ENCODE measurements around the gene SPATA13. TPM values are rescaled to one million over a fixed set of nuclear protein-coding genes. Genes with fewer than 3 reads are reported as not detected.

SPATA13 gene
- total RNA-seq, 1 experiment from 2014 or later, result 4.4 TPM

DNA sequence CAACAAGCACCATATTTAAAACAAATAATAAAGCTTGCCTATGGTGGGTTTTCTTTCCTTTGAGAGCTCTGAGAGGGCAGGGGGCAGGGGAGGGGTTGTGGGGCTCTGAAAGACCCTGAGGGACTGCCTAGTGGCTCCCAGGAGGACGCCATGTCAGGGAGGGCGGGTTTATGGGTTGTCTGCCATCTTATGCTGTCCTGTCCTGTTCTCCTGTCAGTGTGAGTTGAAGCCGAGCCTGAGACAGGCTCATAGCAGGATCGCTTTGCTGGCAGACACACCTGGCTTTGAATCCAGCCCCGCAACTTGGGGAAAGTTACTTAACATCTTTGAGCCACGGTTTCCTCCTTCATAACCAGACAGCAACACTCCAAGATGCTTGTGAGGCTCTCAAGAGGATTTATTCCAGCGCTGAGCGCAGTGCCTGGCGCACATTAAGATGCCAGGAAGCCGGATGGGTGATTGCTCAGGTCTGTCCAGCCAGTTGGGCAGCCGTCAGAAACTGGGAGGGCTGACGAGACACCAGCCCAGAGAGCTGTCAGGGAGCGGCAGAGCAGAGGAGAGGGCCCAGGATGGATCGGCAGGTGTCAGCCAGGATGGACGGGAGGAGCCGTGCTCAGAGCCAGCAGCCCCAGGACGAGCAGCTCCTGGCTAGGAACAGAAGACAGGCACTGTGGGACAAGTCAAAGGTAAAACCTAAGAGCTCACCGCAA, 112.1 kb downstream of the SPATA13 start:
- DNase-seq (ENCODE audit: extremely low read depth, low read depth), result no peak

DNA sequence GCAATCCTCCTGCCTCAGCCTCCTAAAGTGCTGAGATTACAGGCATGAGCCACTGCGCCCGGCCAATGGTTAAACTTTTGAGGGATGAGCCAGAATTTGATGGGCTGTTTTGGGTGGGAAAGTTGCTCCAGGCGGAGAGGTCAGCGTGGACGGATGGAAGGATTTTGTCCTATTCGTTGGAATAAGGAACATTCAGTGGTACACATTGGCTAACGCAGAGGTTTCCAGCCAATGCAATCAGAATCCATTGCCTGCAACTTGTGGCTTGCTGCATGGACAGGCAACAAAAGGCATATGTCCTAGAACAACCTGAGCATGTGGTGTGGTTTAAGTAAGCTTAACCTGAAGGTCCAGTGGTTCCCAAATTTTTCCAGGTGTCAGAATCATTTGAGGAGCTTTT, 113.4 kb downstream of the SPATA13 start:
- no peak for DNase-seq (ENCODE audit: extremely low read depth, low read depth)

DNA sequence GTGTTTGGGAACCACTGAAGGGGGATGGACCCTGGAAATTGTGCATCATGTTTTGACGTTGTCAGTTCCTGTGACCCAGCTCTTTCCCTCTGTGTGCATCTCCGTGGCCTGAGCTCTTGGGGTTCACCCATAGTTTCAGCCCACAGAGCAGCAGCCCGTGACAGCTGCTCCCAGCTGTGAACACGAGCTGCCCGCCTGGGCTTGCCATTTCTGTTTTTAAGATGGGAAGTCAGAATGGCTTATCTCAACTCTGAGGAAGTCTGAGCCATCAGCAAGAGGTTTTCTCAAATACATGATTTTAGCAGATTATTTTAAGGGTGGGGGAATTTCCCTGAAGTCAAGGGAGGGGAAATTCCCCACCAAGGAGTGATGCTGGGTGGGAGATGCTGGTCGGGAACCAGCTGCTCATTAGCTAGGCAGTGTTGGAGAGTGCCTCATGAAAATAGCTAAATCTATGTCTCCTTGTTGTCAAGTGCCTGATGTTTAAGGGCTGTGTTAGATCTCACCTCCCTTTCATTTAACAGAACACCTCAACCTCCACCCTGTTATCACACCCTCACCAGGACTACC, 114.0 kb downstream of the SPATA13 start:
- DNase-seq (ENCODE audit: extremely low read depth, low read depth), result no peak

- DNase-seq (ENCODE audit: extremely low read depth, low read depth), result no peak
Measured at GRCh38 chr13:24275041-24275440, 114.5 kb downstream of the SPATA13 start.

DNA sequence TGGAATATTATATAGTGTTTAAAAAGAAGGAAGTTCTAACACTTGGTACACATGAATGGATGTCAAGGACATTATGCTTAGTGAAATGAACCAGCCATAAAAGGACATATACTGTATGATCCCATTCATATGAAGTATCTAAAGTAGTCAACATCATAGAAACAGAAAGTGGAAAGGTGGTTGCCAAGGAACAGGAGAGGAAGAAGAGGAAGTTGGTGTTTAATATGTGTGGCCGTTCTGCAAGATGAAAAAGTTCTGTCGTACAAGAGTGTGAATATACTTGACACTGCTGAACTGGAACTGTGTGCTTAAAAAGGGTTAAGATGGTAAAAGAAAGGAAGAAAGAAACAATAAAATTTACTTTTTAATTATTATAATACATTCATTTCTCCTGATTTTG, 115.8 kb downstream of the SPATA13 start:
- no peak for DNase-seq (ENCODE audit: extremely low read depth, low read depth)

- no peak for DNase-seq (ENCODE audit: extremely low read depth, low read depth)
Measured at GRCh38 chr13:24276861-24277260, 116.3 kb downstream of the SPATA13 start.

DNA sequence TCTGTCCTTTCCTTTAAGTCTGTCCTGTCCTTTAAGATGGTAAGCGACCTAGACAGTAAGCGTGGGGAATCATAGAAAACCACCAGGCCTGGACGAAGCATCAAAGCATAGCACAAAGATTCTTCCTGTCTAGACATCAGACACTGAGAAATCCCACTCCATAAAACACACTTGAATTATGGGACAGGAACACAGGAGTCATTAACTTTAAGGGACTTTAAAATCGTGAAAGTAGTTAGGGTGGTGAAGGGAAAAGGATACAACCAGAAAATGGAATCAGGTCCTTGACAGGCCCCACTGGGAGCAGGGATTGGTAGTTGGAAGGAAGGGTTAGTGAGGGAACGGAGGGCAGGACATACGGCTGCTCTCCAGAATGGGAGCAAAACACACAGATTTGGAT, 117.2 kb downstream of the SPATA13 start:
- no peak for DNase-seq (ENCODE audit: extremely low read depth, low read depth)

DNA sequence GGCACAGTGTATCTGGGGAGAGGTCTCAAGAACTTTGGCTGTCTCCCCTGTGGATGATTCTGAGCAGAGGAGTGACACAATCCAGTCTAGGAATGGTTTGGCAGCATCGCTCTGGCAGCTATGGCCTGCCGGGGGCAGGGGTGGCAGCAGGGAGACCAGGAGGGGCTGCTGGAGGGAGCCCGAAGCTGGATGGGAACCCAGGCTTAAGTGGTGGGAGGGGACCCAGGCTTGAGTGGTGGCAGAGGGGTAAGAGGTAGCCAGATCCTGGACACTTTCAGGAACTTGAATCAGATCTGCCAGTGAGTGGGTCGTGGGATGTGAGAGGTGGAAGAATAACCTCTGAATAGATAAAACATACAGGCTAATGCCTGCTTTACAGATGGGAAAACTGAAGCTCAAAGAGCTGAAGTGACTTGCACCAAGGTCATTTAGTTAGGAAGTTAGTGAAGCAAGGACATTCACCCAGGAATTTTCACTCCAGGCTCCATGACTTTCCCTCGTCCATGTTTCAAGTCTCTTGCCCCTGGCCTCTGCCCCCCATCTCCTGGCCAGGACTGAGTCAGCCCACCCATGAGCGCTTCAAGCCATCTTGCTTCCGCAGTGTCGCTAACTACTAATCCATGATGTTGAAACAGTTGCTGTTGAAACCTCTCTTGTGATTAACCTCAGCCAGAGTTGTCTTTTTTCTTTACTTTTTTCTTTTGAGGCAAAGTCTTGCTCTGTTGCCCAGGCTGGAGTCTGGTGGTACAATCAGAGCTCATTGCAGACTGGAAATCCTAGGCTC, 119.0 kb downstream of the SPATA13 start:
- DNase-seq (ENCODE audit: extremely low read depth, low read depth), result no peak

GRCh38 chr13:24280720-24281119, 120.2 kb downstream of the SPATA13 start:
- no peak for DNase-seq (ENCODE audit: extremely low read depth, low read depth)

DNA sequence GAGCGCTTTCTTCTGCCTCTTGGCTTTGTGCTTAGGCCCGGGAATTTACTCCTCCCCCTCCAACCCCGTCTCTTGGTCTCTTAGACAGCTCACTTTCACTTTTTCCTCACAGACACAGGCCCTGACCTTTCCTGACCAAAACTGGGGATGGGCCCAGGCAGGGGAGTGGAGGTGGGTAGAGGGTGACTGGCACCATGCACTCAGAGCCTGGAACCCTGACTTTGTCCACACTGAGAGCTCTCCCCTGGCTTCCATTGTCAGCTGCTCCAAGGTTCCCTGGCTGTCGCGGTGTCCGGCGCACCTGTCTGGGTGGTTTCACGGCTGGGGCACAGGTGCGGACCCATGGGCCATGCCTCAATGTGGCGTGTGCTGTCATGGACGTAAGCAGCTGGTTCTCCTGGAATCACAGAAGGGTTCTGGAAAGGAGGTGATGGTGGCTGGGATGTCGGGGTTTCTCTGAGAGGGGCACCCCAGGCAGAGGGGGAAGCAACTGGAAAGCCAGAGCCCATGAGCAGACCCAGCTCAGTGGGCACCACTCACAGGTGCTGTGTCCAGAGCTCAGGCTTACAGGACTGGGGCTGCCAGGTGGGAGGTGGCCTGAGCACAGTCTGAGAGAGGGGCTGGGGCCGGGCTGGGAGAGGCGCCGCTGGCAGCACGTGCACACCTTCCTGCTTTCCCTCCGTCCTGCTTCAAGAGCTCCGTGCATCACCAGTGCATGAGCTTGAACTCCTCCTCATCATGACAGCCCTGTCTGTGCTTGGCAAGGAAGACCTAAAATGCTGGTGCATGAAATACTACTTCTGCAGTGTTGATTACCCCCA, 120.9 kb downstream of the SPATA13 start:
- DNase-seq (ENCODE audit: extremely low read depth, low read depth), result no peak

DNA sequence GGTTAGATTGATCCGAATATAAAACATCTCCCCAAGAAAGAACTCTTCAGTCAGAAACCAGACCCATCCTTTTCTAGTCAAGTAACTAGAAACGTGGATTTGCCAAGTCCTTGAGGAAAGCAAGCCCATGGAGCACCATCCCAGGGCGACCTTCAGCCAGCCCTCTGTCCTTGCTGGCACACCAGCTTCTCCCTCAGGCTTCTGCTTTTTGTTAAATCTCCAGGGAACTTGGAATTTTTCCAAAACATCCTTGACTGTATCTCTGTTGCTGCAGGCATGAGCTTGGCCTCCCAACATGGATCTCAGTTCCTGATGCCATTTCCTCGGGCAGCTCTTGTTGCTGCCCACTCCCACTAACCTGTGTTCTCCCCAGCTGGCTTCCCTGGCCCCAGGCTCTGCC, 121.7 kb downstream of the SPATA13 start:
- no peak for DNase-seq (ENCODE audit: extremely low read depth, low read depth)

DNA sequence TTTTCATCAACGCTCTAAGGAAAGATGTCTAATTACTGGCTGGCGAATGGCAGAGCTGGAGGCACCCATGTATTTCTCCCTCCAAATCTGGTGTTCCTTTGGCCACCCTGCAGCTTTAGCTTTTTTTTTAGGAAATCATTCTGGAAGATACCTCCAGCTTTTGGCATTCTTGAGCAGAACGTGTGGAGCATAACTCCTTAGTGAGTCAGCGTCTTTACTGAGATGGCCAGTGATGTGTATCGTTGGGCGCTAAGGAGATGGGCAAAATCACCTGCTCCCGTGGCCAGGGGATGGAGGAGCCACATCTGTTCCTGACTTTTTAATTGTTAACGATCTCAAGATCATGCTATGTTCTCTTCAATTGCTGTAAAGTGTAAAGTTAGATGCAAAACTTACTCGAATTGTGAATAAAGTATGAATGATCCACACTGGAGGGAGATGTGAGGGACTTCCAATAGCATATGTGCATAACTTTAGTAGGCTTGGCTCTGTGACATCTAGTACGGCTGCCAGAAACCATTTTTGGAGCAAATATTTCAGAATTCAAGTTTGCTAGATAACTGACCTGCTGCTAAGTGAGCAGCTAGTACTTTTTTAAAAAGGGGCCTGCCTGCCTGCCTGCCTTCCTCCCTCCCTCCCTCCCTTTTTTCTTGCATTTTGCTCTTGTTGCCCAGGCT, 124.5 kb downstream of the SPATA13 start:
- no peak for DNase-seq (ENCODE audit: extremely low read depth, low read depth)

DNA sequence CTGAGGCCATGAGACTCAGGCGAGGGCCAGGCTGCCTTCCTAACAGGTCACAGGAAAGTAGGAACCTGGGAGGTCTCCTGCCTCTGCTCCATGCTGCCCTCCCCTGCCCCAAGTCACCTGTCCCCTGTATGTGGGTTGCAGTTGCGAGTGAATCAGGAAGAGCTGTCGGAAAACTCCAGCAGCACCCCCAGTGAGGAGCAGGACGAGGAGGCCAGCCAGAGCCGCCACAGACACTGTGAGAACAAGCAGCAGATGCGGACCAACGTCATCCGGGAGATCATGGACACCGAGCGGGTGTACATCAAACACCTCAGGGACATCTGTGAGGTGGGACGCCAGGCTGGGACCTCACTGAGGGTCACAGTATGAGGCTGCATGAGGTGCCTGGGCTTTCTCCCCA, 126.1 kb downstream of the SPATA13 start:
- no peak for DNase-seq (ENCODE audit: extremely low read depth, low read depth)

- DNase-seq (ENCODE audit: extremely low read depth, low read depth), result no peak
Measured at GRCh38 chr13:24287748-24288287, 127.3 kb downstream of the SPATA13 start.

DNA sequence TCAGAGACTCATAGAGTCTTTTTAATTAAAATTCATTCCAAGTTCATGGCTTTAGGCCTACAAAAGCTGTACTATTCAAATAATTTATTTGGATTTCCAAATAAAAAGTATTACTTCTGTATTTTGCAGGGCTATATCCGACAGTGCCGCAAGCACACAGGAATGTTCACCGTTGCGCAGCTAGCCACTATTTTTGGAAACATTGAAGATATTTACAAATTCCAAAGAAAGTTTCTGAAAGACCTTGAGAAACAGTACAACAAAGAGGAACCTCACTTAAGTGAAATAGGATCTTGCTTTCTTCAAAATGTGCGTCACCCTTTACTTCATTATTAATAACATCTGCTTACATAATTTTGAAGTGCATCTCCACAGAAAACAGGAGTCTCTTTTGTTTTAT, 128.3 kb downstream of the SPATA13 start:
- no peak for DNase-seq (ENCODE audit: extremely low read depth, low read depth)

- DNase-seq (ENCODE audit: extremely low read depth, low read depth), result no peak
Measured at GRCh38 chr13:24290280-24290932, 129.9 kb downstream of the SPATA13 start.

GRCh38 chr13:24292481-24292880, 132.0 kb downstream of the SPATA13 start:
- DNase-seq (ENCODE audit: extremely low read depth, low read depth), result no peak

GRCh38 chr13:24293746-24294145, 133.2 kb downstream of the SPATA13 start:
- no peak for DNase-seq (ENCODE audit: extremely low read depth, low read depth)

DNA sequence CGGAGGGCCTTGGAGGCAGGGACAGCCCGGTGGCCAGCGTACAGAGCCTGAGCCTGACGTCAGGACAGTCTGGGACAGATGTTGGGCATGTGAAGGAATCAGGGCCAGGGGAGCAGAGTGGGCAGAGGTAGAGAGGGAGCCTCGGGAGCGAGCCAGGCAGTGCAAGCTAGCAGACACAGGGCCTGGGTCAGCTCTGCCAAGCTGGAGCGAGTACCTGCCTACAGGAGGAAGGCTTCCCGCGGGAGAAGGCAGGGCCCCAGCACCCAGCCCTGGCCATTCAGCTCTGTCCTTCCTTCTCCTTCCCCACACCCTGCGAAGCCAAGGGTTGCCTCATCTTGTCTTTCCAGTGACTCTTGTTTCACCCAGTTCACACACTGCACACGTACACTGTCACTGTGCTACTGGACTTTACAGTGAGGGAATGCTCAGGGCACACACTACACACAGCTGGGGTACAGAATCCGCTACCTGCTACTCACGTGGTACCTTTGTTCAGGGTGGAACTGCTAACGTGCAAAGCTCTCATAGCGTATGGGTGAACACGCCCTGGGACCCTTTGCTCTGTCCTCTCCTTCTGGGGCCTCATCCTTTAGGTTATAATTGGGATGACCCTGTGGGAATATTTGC, 139.1 kb downstream of the SPATA13 start:
- no peak for DNase-seq (ENCODE audit: extremely low read depth, low read depth)
